HG02763 (cell line): ENCODE measurements around the gene RAVER1.
"Not testable (repeated sequence)": the region's sequence is repeated elsewhere in the genome, so short reads cannot be mapped to it uniquely, and the experiment has no call there.

Experiments
- ATAC-seq: cut with Tn5 transposase; IDR thresholded peaks from one replicate; pipeline ENCODE4 v1.9.1; 2021; ENCODE audit warnings: mild to moderate bottlenecking, moderate library complexity; ENCODE audit not compliant: unreplicated experiment

The RAVER1 gene, protein sequence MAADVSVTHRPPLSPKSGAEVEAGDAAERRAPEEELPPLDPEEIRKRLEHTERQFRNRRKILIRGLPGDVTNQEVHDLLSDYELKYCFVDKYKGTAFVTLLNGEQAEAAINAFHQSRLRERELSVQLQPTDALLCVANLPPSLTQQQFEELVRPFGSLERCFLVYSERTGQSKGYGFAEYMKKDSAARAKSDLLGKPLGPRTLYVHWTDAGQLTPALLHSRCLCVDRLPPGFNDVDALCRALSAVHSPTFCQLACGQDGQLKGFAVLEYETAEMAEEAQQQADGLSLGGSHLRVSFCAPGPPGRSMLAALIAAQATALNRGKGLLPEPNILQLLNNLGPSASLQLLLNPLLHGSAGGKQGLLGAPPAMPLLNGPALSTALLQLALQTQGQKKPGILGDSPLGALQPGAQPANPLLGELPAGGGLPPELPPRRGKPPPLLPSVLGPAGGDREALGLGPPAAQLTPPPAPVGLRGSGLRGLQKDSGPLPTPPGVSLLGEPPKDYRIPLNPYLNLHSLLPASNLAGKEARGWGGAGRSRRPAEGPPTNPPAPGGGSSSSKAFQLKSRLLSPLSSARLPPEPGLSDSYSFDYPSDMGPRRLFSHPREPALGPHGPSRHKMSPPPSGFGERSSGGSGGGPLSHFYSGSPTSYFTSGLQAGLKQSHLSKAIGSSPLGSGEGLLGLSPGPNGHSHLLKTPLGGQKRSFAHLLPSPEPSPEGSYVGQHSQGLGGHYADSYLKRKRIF

DNA sequence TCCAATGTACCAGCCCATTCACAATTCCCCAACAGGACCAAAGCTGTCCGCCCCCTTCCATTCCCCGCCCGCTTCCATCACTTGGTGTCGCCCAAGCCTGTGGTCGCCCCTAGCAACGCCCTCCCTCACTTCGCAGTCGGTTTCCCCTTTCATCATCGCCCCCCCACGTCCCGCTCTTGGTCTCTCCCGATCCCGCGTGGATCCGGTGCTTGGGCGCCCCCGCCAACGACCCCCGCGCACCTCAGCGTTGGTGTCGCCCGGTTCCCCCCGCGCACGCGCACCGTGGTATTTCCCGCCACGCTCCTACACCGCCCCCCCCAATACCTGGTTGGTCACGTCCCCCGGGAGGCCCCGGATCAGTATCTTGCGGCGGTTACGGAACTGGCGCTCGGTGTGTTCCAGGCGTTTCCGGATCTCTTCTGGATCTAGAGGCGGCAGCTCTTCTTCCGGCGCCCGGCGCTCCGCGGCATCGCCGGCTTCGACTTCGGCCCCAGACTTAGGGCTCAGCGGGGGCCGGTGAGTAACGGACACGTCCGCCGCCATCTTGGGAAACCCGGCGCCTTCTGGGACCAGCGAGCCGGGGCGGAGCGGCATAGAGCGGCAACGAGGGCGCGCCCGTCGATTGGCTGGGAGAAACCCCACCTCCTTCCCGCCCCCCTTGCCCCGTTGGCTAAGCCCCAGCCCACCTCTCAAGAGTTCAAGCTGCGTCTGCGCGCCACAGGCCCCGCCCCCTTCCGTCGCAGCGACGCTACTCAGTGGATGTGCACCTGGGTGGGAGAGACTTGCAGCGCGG, at the start of gene RAVER1:
Gene RAVER1, minus strand, starts transcription at position 565 of the 793 bp plus-strand sequence. Its CDS starts 22 bp downstream, at position 543.
- ATAC-seq = peak; percentile 89

DNA sequence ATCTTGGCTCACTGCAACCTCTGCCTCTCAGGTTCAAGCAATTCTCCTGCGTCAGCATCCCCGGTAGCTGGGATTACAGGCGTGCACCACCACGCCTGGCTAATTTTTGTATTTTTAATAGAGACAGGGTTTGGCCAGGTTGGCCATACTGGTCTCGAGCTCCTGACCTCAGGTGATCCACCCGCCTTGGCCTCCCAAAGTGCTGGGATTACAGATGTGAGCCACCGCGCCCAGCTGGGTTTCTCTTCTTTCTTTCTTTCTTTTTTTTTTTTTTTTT, 49.8 kb upstream of the RAVER1 start:
- not testable (repeated sequence) for ATAC-seq

DNA sequence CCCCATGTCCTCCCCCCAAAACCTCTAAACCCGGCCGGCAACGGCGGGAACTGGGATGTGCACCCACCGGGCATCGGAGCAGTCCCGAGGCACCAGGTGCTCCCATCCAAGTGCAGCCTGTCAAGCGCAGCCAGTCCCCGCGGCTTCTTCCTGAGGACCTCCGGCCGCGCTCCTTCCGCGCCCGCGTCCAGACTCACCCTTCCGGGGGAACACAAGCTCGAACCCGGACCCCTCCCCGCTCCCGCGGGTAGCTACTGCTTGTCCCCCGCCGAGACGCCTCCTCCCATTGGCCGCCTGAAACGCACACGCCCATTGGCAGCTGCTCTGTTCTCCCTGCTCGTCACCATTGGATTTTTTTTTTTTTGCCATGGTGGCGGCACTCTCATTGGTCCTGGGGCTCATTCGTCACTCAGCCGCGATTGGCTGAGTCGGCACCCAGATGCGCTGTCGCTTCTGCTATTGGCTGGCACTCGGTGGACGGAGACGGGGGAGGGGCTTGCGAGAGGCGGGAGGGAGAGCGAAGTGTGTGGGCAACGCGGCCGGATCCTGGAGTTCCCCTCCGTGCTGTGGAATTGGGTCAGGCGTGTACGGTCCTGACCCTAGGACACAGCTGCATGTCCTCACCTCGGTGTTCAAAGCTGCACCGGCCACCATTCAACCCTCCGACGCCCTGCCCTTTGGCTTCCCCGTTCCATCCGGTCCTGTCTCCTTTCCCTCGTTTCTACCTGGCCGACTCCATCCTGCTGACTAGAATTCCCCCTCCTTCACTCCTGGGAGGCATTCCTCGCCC, 47.2 kb upstream of the RAVER1 start, which contains the start of gene TYK2:
Gene TYK2, minus strand, starts transcription at position 260 of the 790 bp plus-strand sequence. CDS start 2,166 bp downstream, outside the sequence.
- peak; percentile 94 for ATAC-seq

DNA sequence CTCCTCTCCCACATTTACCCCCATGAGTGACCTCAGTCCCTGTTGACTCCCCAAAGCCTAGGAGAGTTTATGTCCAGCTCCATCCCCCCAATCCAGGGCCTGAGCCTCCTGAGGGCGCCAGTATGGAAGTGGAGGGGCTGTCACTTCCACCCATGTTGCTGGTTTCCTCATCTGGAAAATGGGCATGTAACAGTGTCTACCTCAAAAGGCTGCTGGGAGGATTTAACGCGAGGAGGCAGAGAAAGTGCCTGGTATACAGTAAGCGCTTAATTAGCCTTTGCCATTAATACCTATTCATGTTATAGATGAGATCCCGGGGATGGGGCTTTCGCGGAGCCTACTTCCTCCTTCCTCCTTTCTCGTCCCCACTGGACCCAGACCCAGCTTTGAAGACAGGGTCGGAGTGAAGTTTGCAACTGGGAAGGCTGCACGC, 46.6 kb upstream of the RAVER1 start:
- no peak for ATAC-seq

DNA sequence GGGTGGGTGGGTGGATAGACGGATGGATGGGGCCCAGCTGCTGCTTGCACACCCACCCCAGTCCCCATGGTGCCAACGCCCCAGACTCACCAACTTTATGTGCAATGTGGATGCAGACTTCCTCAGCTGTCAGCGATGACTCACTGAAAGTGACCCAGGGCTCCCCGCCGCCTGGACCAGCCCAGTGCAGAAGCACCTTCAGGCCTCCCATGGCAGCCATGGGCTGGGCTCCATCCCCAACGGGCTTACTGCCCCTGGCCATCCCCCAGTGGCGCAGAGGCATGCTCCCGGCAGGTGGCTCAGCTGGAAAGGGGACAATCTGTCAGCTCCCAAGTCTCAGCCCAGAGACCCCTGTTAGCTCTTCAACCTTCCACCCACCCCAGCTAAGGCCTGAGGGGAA, 44.8 kb upstream of the RAVER1 start:
- ATAC-seq = no peak

DNA sequence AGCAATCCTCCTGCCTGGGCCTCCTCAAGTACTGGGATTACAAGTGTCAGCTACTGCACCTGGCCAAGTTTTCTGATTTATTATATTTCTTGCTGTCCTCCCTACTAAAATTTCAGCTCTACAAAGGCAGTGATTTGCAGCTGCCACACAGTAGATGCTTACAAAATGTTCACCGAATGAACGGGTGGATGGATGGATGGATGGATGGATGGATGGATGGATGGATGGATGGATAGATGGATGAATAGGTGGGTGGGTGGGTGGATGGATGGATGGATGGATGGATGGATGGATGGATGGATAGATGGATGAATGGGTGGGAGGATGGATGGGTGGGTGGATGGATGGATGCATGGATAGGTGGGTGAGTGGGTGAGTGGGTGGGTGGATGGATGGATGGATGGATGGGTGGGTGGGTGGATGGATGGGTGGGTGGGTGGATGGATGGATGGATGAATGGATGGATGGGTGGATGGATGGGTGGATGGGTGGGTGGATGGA, 43.9 kb upstream of the RAVER1 start:
- not testable (repeated sequence) for ATAC-seq

DNA sequence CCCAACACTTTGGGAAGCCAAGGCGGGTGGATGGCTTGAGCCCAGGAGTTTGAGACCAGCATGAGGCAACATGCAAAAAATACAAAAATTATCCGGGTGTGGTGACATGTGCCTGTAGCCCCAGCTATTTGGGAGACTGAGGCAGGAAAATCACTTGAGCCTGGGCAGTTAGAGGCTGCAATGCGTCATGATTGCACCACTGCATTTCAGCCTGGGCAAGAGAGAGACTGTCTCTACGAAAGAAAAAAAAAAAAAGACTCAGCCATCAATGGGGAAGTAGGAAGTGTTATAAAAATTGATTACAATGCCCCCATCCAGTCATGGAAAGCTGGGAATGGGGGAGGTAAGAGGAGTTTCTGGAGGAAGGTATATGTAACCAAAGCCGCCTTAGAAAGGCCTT, 41.6 kb upstream of the RAVER1 start:
- ATAC-seq = no peak

DNA sequence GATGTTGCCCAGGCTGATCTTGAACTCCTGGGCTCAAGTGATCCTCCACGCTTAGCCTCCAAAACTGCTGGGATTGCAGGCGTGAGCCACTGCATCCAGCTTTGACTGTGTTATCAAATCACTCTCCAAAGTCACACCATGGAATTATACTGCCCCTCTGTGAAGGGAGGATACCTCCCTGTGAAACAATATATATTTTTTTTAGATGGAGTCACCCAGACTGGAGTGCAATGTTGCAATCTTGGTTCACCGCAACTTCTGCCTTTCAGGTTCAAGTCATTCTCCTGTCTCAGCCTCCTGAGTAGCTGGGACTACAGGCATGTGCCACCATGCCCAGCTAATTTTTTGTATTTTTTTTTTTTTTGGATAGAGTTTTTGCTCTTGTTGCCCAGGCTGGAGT, 39.4 kb upstream of the RAVER1 start:
- no peak for ATAC-seq

DNA sequence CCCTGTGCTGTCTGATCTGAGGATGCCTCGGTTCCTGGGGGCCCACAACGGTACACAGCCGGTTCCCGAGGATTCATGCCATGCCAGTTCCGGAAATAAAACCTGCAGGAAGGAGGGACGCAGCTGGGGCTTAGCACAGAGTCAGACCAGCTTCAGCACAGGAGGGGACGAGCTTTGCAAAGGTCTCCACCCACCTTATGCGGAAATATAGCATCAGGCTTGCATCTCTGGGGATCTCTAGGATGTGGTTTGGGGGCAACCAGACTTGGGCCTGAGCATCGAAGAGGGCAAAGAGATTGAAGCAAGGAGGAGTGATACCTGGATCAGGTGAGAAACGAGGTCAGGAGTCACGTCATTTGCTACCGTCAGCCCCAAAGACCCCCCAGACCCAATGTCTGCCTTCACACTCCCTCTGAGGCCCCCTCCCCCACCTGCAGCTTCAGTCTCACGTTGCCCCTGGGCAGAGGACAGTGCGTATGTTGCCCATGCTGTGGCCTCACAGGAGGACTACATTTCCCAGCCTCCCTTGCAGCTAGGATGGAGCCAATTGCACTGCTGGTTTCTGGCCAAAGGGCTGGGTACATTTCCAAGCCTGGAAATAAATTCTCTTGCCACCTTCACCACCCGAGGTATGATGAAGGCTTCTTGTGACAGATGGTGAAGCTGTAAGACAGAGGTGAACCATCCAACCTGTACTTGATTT, 34.9 kb upstream of the RAVER1 start:
- no peak for ATAC-seq

DNA sequence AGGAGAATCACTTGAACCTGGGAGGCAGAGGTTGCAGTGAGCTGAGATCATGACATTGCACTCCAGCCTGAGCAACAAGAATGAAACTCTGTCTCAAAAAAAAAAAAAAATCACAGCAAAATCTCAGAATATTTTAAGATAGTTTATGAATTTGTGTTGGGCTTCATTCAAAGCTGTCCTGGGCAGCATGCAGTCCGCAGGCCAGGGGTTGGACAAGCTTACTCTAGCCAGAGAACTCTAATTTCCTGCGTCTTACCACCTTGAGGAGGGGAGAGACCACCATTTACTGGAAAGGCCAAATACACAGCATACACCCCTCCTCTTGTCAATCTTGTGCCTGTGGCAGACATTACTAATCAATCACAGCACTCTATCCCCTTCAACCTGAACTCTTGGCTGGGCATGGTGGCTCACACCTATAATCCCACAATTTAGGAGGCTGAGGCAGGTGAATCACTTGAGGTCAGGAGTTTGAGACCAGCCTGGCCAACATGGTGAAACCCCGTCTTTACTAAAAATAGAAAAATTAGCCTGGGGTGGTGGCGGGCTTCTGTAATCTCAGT, 33.7 kb upstream of the RAVER1 start:
- not testable (repeated sequence) for ATAC-seq

DNA sequence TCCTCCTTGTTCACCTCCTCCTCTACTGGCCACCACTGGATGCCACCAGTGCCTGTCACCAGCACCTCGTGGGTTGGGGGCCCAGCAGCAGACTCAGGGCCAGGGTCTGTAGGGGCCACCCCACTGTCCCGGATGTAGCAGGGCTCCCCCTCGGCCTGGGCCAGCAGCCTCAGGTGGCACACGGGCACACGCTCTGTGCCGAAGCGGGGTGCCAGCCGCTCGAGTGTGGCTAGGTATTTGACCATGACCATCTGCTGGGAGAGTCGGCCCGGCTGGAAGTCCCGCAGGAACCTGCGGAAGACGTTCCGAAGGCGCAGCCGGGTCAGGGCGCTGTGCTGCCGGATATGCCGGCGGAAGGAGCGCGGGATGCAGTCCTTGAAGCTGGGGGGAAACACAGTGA, 32.2 kb upstream of the RAVER1 start:
- no peak for ATAC-seq

DNA sequence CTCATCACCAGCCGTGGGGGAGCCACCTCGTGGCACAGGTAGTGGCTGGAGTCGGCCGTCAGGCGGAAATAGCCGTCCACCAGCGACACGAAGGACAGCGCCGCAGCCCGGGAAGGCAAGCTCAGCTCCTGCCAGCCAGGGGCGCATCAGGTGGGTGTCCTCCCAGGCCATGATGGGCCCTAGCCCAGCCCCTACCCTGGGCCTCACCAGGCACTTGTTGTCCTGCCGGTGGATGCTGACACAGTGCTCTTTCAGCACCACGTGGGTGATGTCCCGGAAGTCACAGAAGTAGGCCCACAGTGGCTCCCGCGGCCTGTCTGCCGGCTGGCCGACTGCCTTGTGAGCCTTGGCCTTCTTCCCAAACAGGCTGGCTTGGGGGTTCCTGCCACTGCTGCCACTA, 31.3 kb upstream of the RAVER1 start:
- no peak for ATAC-seq

DNA sequence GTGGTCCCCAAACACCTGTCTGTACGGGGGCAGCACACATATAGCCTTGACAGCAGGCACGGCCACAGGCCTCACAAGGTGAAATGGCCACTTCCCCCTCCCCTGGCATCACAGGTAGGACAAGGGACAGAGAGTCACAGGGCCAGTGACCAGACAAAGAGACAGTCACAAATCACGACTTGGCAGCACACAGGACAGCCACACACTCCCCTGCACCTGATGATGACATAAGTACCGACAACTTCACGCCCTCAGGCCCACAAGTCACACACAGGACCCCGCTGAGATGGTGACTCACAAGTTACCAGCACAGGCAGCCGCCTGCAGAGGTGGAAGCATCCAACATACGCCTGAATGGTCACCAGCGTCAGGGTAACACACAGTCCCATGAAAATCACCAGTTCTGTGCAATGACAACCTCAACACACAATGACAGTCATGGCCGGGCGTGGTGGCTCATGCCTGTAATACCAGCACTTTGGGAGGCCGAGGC, 30.5 kb upstream of the RAVER1 start:
- no peak for ATAC-seq

DNA sequence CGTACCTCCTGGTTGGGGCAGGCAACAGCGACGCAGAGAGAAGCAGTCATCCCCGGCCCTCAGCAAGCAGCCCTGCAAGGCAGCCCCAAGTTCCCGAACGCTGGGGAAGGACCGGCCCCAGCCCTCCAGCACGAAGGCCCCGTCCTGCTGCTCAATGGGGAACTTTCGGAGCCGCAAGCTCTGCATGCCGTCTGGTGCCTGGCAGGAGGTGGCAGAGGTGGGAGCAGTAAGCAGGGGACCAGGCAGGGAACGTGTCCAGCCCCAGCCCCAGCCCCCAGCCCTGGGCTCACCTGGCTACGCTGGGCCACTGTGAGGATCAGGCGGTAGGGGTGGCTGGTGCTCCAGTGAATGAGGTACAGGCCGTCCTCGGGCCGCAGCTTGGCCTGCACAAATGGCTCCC, 28.9 kb upstream of the RAVER1 start:
- no peak for ATAC-seq

DNA sequence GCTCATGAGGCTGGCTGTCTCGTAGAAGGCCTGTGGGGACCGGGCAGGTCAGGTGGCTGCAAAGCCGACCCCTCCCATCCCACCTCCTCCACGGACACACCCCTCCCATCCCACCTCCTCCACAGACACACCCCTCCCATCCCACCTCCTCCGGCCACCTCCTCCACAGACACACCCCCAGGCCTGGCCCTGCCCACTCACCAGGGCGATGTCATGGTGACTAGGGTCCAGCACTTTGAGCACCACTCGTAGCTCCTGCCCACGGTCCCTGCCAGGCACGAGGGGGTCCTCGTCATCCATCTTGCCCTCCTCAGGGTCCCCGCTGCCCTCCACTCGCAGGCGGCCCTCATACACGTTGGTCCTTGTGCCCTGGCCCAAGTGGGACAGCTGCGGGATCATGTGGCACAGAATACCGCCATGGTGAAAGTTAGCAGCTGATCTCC, 28.3 kb upstream of the RAVER1 start:
- ATAC-seq = no peak

DNA sequence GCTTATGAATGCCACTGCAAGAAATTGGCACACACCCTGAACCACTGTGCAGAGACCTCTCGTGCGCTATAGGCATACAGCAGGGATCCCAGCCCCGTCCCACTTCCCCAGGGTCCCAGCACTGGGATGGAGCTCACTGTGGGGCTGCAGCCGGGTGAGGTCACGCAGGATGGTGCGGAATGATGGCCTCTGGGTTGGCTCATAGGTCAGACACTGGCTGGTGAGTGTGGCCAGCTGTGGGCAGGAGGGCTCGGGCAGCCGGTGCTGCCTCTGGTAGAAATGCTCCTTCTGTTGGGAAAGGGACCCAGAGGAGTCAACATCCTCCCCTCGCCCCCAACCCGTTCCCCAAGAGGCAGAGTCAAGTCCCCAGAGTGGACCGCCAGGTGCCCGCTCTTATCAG, 23.1 kb upstream of the RAVER1 start:
- ATAC-seq = no peak

DNA sequence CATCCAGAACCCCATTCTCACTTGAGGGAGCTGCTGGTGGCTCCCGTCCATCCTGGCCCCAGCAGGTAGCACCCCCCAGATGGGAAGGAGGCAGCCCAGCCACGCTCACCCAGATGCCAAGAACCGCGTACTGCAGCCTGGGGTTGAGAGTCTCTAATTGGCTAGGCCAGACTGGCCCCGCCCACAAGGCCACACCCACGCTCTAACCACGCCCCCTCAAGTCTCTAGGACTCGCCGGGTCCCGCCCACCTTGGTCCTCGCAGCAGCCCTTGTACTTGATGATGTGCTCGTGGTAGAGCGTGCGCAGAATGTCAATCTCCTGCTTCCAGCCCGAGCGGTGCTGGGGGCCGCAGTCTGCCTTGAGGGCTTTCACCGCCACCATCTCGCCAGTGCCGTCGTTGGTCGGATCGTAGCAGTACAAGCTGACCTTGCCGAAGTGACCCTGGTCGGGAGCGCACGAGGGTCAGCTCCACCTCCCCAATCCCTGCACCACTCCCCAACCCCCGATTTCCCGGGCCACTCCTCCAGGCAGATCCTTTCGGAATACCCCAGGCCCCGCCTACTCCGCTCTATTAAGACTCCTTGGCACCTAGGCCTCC, 20.6 kb upstream of the RAVER1 start:
- no peak for ATAC-seq

DNA sequence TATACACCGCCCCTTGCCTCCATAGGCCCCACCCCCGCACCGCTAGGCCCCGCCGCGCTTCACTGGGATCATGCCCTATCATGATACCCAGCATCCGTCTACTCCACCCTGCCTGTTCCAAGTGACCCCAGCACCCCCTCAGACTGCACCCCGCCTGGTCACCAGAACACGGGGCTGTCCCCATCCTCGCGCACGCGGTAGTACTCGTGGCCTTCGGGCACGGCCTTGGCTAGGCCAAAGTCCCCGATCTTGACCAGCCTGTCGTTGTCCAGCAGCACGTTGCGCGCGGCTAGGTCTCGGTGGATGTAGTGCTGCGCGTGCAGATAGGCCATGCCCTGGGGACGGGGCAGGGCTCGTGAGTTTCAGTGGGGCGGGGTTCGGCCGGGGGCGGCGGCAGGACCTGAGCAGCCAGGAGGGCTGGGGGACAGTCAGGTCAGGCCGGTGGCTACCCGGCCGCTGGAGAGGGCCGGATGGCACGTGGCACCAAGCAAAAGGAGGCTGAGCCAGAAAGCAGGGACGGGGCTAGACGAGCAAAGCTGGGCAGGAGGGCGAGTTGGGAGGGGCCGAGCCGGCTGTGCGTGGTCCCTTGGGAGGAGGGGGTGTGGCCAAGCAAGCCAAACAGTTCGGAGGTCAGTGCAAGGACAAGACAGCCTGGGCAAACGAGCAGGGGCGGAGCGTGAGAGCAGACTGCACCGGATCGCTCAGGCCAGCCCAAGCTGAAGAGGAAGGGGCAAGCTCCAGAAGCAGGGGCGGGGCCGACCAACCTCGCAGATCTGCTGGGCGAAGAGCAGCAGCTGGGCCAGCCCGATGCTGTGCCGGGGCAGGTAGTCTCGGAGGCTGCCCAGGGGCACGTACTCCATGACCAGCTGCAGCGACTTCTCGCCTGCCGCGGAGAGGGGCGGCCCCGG, 19.7 kb upstream of the RAVER1 start:
- no peak for ATAC-seq
